Hematopoietic multipotent progenitor cell treated with erythropoietin and hydrocortisone succinate and interleukin-3 and kit ligand, for 8 days (in vitro differentiated cells): Measurements from ENCODE around the gene KIF13A.
"Not testable (repeated sequence)": the region's sequence is repeated elsewhere in the genome, so short reads cannot be mapped to it uniquely, and the experiment has no call there.

ENCODE experiments used
- DNase-seq: peaks from one replicate; pipeline ENCODE4 v3.0.0-alpha.2; 2015

KIF13A gene

DNA sequence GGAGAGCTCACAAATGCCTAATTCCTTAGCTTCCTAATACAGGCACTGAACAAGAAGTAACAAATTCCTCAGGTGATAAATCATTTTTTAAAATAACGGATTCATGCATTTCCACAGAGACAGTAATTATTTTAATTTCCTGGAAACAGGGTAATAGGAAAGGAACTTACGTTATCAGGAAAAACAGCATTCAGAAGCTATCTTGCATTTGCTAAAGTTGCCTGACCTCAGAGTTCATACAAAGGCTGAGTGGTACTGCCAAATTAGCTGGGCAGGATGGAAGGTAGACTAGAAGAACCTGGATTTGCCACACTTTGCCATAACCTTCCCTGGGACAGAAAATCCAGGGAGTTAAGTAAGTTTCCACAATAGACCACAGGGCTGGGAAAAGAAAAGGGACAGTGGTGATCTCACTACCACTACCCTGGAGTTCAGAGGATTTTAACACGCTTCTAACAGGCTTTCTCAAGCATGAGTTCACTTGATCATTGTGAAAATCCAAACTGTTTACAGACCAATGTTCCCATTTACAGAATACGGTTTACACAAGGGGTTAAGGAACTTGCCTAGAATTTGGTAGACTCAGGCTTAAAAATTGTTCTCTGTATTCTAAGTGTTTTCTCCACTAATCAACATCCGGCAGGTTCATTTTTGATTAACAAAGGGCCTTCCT is 57.0 kb downstream of the KIF13A start:
- peak; percentile 83 for DNase-seq

DNA sequence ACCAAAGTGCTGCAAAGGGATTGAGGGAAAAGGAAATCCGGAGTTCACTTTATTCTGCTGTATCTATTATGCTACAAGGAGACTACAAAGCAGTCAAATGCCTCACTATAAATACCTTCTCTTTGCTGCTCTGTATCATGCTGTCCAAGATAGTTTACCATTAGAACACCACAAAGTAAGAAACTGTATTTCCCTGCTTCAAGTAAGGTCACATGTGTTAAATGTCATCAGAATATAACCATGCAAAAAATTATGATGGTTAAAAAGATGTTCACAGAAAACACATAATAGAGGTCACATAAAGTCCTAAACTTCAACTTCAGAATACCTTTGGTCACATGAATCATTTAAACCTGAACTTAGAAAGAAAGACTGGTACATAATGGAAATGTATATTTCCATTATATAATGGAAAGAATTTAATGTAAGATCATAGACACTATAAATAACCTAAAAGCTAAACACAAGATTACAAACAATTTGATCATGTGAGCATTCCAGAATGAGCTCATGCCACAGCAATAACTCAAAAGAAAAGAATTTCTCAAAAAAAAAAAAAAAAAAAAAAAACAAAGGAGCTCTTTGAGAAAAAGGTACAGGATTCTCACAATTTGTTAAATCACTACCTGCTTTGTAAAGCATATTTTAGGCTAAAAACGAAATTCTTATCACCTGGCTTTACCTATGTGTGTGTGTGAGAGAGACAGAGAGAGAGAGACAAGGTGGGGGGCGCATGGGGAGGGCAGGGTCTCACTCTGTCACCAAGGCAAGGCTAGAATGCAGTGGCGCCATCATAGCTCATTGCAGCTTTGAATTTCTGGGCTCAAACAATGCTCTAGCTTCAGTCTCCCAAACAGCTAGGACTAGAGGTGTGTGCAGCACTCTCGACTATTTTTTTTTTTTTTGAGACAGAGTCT is 58.7 kb downstream of the KIF13A start:
- DNase-seq = no peak

DNA sequence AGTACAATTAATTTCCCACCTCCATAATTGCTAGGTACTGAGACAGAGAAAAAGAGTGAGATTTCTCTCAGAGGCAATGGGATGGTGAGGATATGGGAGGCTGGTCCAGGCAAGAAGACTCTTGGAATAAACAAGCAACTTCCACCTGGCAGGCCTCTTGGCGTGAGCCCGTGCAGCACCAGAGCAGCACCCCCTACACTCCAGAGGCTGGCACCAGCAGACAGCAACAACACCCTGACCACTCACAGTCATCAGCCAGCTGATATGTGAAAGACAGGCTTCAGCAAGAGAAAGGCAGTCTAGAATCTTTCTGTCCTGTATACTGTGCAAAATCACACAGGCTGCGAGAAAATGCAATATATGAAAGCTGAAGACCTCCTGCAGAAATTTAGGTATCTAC is 59.7 kb downstream of the KIF13A start:
- DNase-seq = no peak

DNA sequence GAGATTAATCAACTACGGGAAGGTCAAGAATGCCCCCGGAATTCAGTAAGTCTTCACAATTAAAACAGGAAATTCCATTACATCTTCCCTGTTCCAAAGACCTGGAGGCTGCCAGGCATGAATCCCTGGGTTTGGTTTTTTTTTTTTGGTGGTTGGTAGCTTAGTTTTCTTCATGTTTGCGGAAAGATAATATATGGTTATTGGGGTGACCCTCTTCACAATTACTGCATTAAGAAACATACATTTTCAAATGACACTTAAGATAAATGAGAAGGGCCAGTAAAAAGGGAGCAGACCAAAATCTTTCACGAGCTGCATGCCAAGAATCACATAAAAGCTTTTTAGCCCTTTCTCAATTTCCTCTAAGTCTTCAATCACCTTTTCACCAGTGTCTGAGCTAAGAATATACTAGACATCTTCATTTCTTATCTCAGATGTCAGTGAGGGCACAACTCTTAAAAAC is 64.0 kb downstream of the KIF13A start:
- no peak for DNase-seq

DNA sequence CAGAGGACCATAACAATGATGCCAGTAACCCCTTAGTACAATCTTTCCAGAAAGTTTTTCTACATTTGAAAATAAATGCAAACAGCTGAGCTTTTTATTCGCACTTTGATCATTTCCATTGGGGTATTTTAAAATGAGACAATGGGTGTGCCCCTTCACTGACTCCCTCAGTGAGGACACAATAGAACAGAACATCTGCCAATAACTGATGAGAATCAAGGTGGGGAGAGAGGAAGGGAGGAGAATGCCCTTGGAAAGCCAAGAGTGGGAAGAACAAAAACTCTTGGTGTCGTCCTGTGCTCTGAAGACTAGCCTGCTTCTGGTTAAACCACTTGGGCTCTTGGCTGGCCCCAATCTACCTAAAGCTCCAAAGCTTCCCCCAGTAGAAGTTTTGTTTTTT is 66.0 kb downstream of the KIF13A start:
- DNase-seq = no peak

DNA sequence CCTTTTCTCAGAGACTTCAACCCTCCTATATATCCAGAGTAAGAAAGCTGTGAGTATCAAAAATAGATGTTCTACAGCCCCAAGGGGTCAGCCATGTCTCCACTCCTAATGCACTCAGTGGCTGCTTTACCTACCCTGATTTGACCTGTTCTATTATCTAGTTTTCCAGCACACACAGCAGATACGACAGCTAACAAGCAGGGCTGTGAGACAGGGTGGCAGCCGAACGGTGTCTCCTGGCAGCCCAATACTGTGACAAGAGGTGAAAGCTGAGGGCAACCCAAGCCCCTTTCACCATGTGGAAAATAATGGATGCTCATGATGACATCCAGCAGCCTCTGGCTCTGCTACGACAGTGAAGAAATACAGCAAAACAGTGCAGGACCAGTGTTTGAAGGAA is 67.9 kb downstream of the KIF13A start:
- no peak for DNase-seq

DNA sequence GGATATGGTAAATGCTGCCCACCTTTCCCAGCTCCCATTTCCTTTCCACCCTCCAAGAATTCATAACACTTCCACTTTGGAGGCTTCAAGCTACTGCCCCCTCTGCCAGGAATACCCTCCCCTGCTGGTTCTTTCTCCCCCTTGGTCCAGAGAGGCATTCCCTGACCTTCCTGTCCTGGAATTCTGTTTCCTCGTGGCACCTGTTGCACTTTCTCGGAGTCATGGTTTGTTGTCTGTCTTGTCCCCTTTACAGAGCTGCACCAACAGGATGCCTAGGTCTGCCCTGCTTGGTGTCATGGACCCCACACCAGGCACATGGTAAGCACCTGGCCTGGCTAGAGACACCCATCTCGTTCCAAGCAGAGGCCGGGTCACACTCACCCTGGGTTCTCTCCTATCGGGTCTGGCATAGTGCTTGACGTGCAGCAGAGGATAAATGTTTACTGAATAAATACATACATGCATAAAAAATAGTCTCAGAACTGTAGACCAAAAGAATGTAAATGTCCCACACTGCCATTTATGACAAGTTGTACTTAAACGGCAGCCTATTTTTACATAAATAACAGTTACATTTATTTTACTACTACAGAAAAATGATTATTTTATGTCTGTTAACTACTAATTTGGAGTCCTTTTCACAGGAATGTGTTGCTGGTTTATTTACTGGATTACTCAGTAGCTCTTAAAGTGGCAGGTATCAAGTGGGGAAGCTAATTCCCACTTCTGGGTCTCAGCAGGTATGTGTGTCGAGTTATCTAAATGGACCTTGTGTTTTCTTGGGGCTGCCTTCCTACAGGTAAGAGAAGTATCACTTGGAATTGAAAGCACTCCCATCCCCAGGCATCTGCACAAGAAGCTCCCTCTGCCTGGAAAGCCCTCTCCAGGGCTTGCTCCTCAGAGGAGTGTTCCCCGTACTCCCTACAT is 69.3 kb downstream of the KIF13A start:
- no peak for DNase-seq

DNA sequence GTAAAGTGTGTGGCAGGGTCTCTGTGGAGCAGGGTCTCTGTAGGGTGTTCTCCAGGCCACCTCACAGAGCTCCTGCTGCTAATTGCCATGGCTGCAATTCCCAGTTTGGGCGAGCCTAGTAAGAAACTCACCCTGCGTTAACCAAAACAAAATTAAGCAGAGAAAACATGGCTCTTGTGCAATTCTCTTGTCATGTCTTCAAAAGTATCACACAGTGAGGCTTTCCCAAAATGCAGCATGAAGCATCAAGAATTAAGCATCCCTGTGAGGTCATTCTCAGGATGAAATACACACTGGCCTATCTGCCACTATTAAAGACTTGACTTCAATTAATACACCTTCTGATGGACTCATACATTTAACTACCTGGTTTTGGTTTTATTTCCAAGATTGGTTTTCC is 72.8 kb downstream of the KIF13A start:
- DNase-seq = no peak

DNA sequence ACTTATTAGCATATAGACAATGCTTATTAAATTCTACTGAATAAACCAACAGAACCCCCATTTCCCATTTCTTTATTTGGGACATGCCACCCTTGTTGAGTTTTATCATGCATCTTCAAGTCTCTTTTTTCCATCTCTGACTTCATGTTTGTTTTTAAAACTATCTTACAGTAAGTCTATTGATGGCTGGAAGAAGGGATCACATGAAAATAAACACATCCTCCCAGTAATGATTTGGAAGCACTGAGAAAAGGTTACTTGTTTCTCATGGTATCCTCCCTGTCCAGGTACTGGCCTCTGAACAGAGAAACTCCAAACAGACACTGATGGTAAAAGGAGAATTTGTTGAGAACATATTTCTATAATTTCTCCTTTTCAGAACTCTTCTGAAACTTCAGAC is 74.9 kb downstream of the KIF13A start:
- DNase-seq = no peak

DNA sequence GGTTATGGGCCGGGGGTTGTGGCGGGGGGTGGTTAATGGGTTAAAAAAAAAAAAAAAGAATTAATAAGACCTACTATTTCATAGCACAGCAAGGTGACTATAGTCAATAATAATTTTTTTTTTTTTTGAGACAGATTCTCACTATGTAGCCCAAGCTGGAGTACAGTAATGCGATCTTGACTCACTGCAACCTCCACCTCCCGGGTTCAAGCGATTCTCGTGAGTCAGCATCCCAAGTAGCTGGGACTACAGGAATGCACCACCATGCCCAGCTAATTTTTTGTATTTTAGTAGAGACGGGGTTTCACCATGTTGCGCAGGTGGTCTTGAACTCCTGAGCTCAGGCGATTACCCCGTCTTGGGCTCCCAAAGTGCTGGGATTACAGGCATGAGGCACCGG is 75.8 kb downstream of the KIF13A start:
- not testable (repeated sequence) for DNase-seq

DNA sequence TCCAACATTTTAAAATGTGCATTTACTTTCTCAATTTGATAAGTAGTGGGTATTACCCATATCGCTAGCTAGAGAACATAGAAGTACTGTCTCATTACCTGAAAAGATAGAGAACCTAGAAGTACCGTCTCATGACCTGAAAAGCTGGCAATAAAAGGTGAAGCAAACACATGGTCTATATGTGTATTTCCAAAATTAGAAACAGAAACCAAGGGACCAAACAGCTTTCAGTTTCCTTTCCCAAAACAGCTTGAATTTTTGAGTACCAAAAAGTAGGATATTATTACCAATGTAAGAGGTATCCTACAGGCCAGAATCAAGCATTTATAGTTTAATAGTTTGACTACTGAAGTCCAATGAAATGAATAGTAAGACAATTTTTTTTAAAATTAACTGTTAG is 77.2 kb downstream of the KIF13A start:
- DNase-seq = no peak

DNA sequence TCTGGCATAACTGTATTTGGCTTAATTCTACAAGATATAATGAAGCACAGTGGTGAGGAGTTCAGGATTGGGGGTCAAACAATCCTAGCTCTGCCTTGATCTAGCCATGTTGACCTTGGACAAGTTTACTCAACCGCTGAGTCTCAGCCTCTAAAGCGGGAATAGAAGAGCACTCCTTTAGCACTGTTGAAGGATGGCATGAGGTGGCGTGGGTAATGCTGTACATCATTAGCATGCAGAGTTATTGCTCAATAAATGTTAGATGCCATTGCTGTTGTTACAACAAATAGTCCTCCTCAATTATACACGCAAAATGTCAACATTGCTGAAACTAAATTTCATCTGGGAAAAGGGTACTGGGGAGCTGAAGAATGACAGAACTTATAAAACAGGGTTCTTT is 78.6 kb downstream of the KIF13A start:
- DNase-seq = no peak

DNA sequence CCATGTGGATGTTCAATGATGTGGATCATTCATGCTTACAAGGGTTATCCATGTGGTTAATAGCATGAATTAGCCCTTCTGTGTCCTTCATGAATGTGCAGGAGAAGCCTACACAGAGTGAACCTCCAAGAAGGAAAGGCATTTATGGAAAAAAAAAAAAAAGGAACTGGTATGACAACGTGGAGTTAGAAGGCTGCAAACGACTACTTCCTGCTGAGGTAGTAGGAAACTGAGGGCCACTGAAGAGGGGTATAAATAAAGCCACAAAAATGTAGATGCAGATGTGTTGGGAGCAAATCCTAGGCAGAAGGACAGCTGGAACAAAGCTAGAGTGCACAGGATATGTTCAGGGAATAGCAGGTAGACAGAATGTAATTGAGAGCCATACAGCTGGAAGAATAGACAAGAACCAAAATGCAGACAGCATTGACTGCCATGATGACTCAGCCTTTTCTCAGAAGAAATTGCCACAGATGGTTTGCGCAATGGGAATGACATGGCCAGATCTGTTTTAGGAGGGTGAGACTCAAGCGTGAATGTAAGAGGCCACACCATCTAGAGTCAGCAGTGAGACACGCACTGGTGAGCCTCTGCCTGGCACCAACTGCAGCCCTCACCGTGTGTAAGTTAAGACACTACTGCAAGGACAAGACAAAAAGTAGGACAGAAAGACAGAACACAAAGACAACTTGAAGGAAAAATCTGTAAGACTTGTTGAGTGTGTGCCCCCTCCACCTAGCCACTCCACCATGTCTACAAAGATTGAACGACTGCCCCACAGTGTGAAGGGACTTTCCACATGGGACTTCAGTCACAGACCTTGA is 79.8 kb downstream of the KIF13A start:
- DNase-seq = peak; percentile 96

DNA sequence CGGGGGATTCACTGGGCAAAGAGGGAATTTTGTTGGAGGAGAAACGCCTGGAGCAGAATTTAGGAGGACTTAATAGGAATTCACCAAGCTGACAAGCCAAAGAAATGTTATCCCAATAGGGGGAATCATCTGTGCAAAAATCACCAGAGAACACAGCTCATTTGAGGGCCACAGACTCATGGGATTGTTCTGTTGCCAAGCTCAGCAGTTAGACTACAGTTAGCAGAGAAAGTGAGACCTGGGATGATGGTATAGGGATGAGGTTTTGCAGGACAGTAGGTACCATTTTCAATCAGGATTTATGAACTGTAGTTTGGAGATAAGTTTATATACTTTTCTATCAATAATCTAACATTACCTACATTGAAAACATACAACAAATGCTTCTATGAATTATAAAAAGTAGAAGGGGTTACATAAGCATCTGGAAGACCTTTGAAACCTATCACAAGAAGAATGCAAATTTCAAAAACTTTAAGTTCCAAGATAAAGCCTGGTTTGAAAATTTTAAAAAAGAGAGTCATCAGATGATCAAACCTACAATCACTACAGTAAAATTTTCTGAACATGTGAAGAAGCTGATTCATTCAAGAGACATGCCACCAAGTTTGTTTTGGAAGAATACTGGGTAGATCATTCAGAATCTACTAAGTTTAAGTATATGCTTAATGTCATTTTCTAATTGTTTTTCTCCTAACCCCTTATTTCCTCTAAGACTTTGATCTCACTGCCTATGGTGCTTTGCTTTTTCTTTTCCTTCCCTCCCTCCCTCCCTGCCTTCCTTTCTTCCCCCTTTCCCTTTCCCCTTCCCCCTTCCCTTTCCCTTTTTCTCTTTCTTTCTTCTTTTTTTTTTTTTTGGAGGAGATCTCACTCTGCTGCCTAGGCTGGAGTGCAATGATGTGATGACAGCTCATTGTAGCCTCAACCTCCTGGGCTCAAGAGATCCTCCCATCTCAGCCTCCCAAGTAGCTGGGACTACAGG is 81.5 kb downstream of the KIF13A start:
- no peak for DNase-seq

DNA sequence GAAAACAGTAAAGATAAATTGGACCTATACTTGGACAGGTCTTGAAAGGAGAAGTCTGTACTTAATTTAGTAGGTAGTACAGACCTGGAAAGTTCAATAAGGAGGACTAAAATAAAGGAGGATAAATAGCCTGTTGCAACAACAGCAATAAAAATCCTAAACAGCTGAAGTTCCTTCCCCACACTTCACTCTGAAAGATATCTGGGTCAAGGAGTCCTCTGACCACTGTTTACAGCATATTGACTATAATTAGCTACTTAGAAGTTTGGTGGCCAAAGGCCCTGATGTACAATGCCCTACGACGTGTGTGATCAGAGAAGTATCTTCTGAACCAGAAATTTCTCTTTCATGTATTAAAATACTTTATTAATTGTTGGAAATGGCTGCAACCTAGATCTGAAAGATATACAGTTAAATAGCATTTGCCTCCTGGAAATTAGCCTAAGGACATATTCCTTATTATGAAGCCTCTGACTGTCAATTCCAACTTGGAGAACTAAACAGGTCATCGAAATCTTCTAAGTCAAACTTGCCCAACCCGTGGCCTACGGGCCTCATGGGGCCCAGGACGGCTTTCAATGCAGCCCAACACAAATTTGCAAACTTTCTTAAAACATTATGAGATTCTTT is 82.8 kb downstream of the KIF13A start:
- no peak for DNase-seq

DNA sequence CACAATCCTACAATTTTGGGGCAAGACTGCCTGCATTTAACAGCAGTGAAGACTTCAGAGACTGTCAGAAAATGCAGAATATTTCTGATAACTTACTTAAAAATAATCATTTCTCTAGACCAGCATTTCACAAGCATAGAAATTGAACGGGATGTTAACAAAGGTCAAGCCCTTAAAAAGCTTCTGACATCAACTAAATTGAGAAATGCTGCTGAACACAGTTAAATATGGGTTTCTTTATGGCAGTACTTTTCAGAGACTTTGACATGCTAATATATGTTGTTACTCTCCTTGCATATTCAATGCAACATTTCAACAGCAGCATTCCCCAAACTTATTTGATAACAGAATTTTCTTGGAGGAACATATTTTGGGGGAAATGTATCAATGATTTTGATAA is 84.5 kb downstream of the KIF13A start:
- no peak for DNase-seq

DNA sequence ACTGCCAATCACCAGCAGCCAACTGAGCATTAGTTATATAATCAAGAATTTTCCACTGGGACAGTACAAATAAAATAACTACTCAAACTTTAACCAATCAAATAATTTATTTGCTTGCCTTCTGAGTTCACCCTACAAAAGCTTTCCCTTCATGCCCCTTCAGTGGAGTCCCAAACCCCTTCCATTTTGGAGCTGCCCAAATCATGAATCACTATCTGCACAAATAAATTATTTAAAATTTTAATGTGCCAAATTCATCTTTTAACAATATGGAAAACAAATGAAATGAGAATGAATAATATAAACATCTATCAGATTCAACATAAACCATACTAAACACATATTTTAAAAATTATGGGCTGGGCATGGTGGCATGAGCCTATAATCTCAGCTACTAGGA is 85.9 kb downstream of the KIF13A start:
- no peak for DNase-seq

DNA sequence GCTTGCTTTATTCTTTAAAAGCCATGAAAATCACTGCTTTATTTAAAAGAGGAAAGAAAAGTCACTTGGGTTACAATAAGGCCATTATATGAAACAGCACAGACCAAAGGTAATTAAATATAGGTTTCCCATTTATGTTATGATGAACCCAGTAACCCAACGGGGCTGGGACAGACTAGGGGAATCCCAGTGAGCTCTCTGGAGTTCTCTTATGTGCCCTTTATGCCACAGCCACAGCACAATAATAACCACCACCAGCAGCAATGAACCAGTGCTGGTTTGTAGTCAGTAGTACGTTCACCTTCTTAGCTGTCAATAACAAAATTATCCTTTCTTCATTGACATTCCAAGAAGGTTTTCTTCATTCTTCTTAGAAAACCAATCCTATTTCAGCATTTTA is 87.4 kb downstream of the KIF13A start:
- no peak for DNase-seq

DNA sequence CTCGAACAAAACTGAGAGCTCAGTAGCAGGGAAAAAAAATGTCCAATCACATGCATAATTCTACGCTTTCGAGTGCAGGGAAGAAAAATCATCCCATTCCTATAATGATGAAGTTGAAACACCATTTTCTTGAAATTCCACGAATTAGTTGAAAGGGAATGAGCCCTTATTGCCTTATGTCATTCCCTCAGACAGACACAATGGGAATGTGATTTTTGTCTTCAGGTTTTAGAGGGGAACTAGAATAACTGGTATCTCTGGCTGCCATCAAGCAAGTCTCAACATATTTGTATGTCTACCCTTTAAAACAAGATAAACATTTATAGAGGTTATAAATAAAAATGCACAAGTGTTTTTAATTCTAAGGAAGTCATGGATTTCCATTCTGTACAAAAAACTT is 87.9 kb downstream of the KIF13A start:
- DNase-seq = no peak

DNA sequence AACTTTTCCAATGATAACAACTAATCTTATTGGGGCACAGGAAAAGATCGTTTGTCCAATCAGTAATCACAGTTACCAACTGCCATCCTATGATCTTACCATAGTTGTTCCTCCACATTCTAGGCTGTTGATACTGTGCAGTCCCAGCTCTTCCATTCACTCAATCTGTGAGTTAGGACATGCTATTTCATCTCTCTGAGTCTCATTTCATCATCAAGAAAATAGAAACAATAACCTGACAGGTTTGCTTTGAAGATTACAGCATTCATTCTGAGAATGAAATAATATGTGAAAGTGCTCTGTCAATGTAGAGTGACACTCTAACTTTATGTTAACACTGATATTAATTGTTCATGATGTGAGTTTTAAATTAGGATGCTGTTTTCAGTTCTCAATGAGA is 89.8 kb downstream of the KIF13A start:
- DNase-seq = no peak

DNA sequence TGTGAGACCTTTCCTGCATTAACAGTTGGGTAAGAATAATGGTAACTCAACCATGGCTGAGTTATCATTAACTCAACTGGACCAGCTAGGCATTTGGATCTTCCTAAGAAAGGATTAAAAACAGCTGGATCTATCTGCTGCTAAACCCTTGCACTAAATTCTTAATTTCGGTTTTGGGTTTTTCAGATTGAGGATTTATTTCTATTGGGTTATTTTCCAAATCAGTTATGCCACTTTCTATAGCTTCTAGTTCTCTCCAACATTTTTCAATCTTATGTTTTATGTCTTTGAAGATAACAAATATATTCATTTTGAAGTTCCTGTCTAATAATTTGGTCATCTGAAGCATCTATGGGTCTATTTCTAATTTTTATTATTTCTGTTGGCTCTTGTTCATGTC is 92.5 kb downstream of the KIF13A start:
- no peak for DNase-seq
